Bronchial epithelial cell (primary cell): ENCODE results near the gene FAT2. TPM values are rescaled to one million over a fixed set of nuclear protein-coding genes. Genes with fewer than 3 reads are reported as not detected.
A peak's percentile ranks its signal among the peaks of the same experiment; 100 is the strongest.

Source experiments
- DNase-seq: peaks from one replicate; pipeline ENCODE4 v3.0.0-alpha.2; 2010; ENCODE audit warnings: low read depth
- FAIRE-seq: peaks from 2 replicates; lab custom pipeline; 2011; peaks lifted over from hg19 to GRCh38; lab: Jason Lieb, UNC
- H3K27me3 ChIP-seq: 2 replicates; pipeline ENCODE4 v1.5.1; 2011; ENCODE audit warnings: low read length; ENCODE audit not compliant: control insufficient read depth, insufficient read depth
- H3K36me3 ChIP-seq: 2 replicates; pipeline ENCODE4 v1.5.1; 2011; ENCODE audit warnings: low read length; ENCODE audit not compliant: control insufficient read depth, insufficient read depth
- H3K4me3 ChIP-seq: 2 replicates; pipeline ENCODE4 v1.5.1; 2011; ENCODE audit warnings: mild to moderate bottlenecking, low read depth, low read length, control low read depth
- CTCF ChIP-seq: IDR thresholded peaks from 2 replicates; pipeline ENCODE4 v1.5.1; 2011; ENCODE audit warnings: mild to moderate bottlenecking, moderate library complexity, low read length, control low read depth, inconsistent platforms; ENCODE audit not compliant: insufficient read depth, severe bottlenecking
- total RNA-seq: library from RNA; depleted of rRNA; stranded (reverse); fragments of >200 nt; gene quantifications from 2 replicates; pipeline ENCODE4 v1.2.1, GENCODE V29; 2014

The FAT2 gene
- total RNA-seq, 1 donor from 2014 or later: 34.2 TPM

- Histone ChIP-seq H3K27me3 (no peaks in the 10 kb centered on the region), H3K4me3 (no peak overlapping the region), H3K36me3 (peaks cover 11% of the 10 kb centered on the region)
- DNase-seq (no peak), FAIRE-seq (no peak)
- no peak for TF ChIP-seq CTCF
Observed at GRCh38 chr5:151578326-151579025, 12.7 kb downstream of the FAT2 start.

- DNase-seq: no peak
- TF ChIP-seq CTCF: no peak
- Histone ChIP-seq H3K4me3 (no peak overlapping the region), H3K36me3 (peaks cover 11% of the 10 kb centered on the region), H3K27me3 (no peaks in the 10 kb centered on the region)
- no peak for FAIRE-seq
Observed at GRCh38 chr5:151577566-151577965, 13.6 kb downstream of the FAT2 start.

- no peak for FAIRE-seq
- no peaks in the 10 kb centered on the region for H3K36me3 ChIP-seq
- peak; percentile 69 for DNase-seq
- H3K27me3 ChIP-seq: no peaks in the 10 kb centered on the region
- TF ChIP-seq CTCF: no peak
- H3K4me3 ChIP-seq: no peak overlapping the region
Observed at GRCh38 chr5:151574444-151574996, 16.6 kb downstream of the FAT2 start.

- DNase-seq (peak; percentile 95), FAIRE-seq (peak; percentile 70)
- Histone ChIP-seq H3K4me3 (no peak overlapping the region), H3K27me3 (no peaks in the 10 kb centered on the region), H3K36me3 (peaks cover 8% of the 10 kb centered on the region)
- TF ChIP-seq CTCF: no peak
Observed at GRCh38 chr5:151572657-151573368, 18.3 kb downstream of the FAT2 start.

GRCh38 chr5:151571270-151572173 is 19.6 kb downstream of the FAT2 start:
- Histone ChIP-seq H3K27me3 (no peaks in the 10 kb centered on the region), H3K36me3 (peaks cover 18% of the 10 kb centered on the region), H3K4me3 (no peak overlapping the region)
- FAIRE-seq: peak; percentile 62
- peak; percentile 88 for DNase-seq
- TF ChIP-seq CTCF: no peak
